ENCODE measurements around the gene RUVBL2.

- TF ChIP-seq REST (IDR thresholded peaks at IDR 0.05; ENCODE audit: insufficient read depth in 1 of 2, low read depth in 2 of 2, low read length in 1 of 2) (no peak), CTCF (IDR thresholded peaks at IDR 0.05) (no peak), POLR2AphosphoS5 (IDR thresholded peaks at IDR 0.05; ENCODE audit: low read depth, low read length) (no peak), SIN3A (IDR thresholded peaks at IDR 0.05; ENCODE audit: borderline replicate concordance, insufficient read depth, low read depth, low read length) (no peak), TCF7L2 (IDR thresholded peaks at IDR 0.05; ENCODE audit: low read depth, low read length) (no peak)
Observed at GRCh38 chr19:48969276-48970138, 24.2 kb upstream of the RUVBL2 start.
